HG03354 (cell line): ENCODE measurements around the gene AGMO.
"Not testable (repeated sequence)": the region's sequence is repeated elsewhere in the genome, so short reads cannot be mapped to it uniquely, and the experiment has no call there.

Experiments
- ATAC-seq: cut with Tn5 transposase; IDR thresholded peaks from one replicate; pipeline ENCODE4 v1.9.1; 2021; ENCODE audit warnings: mild to moderate bottlenecking; ENCODE audit not compliant: unreplicated experiment, poor library complexity, severe bottlenecking

Gene AGMO

DNA sequence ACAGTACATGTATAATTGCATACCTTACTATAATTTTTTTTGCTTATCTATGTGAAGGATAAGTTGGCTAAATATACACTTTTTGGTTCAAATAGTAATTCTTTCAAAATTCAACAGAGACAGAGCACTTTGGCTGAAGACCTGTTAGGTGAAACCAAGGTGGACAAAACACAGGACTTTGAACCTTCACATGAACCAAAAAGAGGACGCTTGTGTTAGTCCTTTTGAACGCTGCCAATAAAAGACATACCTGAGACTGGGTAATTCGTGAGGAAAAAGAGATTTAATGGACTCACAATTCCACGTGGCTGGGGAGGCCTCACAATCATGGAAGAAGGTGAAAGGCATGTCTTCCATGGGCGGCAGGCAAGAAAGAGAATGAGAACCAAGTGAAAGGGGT, 4.7 kb upstream of the AGMO start:
- ATAC-seq: no peak

DNA sequence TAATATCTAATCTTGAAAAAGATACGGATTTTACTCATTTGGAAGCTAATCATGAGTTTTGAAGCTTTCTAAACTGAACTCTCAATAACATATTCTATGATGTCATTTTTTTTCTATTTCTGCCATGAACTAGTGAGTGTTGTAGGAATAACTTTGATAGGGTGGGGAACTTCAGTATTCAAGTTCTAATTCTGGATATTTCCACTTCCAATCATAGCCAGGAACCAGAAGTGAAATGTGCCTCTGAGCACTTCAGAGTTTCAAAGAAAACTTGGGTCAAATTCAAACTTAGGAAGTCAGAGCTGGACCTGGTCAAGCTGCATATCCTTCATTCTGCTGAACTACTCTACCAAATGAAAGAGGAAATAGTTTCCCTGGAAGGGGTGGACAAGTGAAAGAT, 847 bp downstream of the AGMO start:
- no peak for ATAC-seq

DNA sequence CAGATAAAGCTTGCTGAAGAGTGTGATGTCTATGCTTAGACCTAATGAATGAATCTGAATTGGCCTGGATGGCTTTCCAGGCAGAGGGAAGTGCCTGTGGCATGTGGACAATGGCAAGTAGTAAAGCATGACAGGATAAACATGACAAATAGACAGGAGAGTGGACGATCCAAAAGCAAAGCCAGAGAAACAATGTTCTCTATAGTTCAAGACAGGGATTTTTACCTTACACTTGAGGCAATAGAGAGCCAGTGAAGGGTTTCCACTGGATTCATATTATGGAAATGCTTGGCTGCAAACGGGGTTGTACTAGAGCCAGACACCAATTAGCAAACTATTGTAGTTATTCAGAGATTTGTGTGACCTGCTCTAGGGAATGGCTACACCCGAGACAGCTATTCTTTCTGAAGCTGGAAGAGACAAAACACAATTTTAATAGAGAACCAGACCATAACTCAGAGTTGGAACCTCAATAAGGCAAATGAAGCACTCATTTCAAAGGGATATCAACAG, 2.3 kb downstream of the AGMO start:
- no peak for ATAC-seq

DNA sequence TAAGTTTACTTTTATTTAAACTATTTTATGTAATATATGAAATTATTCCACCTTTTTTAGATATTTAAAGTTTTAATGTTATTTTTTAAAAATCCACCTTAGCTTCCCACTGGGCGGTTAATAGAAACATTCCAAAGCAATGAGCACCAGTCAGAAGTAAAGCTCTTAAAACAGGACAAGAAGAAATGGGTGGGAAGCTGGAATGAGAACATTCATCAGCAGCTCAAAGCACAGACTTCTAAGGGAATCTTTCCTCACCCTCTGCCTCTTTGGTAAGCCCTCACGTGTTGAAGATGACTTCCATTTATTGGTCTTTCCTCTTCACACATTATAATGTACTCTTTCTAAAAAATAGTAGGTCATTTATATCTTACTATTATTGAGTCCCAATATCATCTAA, 3.1 kb downstream of the AGMO start:
- no peak for ATAC-seq

DNA sequence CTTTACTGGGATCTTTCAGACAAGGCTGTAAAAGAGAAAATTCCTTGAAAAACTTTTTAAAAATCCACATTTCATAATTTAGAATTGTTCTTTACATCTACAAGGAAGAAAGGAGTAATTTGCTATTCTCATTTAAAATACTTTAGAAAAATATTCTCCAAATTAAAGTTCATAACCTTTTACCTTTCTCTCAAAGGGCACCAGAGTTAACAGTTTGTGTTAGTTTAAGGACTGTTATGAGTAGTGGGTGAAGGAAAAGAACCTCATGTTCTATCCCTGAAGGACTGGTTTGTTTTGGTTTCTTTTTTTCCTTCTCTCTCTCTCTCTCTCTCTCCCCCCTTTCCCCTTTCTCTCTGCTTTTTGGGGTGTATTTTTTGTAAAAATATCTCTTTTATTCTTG, 4.1 kb downstream of the AGMO start:
- ATAC-seq: no peak

DNA sequence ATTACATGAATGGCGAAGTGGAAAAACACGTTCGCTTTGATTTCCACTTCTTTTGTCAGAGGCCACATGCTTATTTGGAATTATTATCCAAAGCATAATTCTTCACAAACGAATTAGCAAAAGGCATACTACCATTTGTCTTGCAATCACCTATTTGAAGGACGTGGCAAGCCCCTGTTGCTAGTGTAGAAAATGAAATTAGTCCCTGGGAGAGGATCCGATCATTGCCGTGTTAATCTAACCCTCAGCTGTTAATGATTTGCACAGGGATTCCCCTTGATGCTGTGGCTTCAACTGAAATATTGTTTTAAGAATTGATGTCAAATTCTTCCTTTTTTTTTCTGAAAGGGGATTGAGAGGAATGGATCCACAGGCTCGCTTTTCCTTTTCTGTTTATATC, 4.6 kb downstream of the AGMO start:
- ATAC-seq: no peak

DNA sequence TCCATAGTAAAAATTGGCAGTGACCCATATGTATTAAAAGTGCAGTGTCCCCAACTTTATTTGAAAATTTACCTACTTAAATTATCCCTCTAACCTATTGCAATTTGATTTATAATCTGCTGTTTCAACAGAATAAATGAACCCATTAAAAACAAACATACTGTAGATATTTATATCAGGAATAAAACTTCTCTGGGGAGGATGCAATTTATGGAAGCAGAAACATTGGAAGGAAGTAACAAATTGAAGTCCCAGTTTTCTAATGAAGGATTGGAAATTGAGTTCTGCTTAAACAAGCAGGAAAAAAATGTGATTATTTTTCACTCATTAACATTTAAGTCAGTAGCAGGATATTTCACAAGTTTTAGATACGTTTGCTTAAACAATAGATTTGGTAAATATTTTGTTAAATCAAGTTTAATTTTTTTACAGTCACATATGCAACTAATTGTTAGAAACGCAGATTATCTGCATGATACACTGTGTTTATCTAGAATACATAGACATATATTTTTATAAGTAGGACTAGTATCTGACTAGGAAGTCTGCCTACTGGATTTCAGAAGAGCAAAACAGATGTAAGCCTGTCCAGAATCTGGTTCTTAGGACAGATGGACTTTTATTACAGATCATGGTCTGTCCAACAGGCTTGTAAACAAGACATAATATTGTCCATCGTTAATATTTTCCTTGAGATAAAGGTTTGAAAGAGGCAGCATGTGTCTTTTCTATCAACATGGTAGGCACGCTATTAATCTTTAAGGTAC, 5.3 kb downstream of the AGMO start:
- no peak for ATAC-seq

DNA sequence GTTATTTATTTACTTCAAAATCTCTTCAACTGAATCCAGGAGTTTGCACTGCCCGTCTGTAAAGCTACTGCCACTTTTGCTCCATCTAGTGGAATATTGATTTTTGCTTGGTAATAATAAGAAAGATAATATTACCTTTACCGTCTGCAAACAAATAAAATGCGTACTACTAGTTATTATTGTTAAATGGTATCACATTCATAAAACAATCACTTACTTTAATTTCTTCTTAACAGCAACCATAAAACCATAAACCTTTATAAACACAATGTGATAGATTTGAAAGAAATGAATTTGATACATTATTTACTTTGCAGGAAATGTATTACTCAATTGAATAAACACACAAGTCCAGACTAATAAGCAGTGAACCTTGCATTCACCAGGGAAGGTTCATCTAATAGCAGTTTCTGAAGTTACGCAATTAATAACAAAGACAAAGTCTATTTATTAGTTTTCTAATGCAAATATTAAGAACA, 6.4 kb downstream of the AGMO start:
- ATAC-seq: no peak

DNA sequence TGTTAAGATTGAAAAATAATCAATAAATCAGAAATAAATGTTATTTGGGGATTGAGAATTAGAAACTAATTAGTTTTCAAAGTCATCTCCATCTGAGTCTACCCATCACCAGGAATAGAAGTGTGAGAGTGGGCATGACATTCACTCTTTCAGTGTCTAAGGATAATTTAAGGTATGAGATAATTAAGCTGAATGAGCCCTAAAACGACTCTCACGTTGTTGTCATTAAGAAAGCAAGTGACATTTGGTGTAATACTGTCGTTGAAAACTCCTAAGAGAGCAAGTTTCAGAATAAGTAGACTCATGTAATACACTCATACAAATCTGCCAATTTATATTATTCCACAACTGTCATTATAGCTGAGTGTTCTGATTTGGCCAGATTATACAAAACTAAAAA, 7.1 kb downstream of the AGMO start:
- ATAC-seq: no peak

DNA sequence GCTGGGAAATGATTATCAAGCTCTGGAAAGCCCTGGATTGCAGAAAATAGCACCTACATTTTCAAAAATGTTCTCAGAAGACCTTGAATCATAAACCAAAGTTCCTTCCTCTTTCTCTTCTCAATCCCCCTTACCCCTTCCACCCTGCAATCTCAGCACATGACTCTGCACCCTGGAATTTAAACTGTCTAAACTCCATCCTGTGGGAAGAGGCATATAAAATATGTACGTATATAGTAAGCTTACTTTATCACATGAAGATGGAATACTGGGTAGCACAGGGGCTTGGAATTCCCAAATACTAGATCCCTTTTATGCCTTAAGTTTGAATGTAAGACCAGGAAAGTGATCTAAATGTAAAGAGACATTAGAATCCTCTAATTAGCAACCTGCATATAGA, 7.7 kb downstream of the AGMO start:
- no peak for ATAC-seq

DNA sequence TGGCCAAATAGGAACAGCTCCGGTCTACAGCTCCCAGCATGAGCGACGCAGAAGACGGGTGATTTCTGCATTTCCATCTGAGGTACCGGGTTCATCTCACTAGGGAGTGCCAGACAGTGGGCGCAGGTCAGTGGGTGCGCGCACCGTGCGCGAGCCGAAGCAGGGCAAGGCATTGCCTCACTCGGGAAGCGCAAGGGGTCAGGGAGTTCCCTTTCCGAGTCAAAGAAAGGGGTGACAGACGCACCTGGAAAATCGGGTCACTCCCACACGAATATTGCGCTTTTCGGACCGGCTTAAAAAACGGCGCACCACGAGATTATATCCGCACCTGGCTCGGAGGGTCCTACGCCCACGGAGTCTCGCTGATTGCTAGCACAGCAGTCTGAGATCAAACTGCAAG, 14.5 kb downstream of the AGMO start:
- ATAC-seq: not testable (repeated sequence)

DNA sequence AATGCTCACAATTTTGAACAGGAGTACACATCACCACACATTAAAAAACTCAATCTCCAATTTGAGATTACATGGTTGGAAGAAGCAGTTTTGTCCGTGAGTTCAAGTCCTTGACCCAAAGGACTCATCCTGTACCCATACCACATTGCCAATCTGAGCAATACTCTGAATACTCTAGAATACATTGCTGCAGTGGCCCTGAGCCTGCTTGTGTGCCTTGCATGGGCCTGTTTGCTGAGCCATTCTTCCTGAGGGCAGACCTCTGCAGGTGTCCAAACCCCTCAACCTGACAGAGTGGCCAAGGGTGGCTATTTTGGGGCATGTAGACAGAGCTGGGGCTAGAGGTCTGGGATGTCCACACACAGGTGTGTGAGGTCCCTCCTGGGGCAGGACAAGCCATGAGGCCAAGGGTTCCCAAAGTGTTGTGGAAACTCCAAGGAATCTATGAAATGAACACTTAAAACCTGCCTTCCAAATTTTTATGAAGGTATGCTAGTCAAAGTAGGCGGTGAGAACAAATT, 15.5 kb downstream of the AGMO start:
- ATAC-seq: no peak

DNA sequence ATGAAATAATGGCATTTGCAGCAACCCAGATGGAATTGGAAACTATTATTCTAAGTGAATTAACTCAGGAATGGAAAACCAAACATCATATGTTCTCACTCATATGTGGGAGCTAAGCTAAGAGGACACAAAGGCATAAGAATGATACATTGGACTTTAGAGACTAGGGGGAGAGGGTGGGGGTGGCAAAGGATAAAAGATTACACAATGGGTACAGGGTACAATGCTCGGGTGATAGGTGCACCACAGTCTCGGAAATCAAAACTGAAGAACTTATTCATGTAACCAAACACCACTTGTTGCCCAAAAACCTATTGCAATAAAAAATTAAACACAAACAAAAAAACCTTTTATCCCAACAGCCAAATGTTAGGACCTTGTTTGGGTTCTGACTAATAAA, 17.8 kb downstream of the AGMO start:
- no peak for ATAC-seq

DNA sequence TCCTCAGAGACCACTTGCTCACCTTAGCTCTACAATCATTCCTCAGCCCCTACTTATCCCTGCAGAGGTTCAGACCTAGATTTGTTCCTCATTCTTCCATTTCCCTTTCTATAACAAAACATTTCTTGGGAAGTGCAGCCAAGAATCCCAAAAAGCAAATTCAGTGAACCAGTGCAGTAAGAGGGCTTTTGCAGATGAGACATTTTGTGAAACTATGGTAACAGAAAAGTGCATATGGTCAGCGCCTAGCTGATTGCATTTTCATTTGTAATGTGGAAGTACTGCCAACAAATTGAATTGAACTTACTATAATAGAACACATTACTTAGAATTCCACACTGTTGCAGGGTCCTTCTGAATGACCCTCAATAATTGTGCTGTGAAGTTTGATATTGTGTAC, 18.6 kb downstream of the AGMO start:
- ATAC-seq: no peak

DNA sequence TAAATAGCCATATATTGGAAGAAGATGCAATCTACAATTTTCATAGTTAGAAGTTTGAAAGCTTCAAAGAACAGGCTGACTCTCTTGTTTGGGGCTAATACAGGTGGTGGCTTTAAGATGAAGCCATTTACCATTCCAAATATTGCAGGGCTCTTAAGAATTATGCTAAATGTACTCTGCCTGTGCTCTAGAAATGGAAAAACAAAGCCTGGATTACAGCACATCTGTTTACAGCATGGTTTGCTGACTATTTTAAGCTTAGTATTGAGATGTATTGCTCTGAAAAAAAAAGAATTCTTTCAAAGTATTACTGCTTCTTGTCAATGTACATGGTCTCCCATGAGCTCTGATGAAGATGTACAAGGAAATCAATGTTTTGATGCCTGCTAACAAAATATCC, 34.2 kb downstream of the AGMO start:
- no peak for ATAC-seq

DNA sequence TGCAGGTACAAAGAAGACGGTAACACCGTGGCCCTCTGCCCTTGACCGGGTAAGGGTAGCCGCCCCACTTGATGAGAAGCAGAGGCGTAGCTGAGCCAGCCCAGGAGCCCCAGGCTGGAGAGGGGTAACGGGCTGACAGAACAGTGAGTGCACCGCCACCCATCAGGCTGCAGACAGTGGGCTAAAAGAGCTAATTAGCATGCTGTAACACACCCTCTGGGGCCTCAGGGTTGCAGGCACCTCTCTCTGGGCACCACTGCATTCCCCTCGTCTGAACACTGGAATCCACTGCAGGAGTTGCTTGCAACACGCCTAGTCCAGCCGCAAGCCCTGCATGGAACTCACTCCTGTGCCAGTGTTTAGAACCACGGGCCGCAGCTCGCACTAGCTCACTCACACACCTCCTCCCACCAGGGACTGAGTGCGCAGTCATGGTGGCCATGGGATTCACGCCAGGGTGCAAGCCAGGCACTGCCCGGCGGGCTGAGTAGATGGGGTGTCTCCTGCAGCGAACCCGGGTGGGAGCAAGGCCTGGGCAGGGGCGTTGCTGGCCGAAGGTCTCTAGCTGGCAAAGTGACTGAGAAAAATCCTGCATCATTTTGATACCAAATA, 36.1 kb downstream of the AGMO start:
- ATAC-seq: no peak

DNA sequence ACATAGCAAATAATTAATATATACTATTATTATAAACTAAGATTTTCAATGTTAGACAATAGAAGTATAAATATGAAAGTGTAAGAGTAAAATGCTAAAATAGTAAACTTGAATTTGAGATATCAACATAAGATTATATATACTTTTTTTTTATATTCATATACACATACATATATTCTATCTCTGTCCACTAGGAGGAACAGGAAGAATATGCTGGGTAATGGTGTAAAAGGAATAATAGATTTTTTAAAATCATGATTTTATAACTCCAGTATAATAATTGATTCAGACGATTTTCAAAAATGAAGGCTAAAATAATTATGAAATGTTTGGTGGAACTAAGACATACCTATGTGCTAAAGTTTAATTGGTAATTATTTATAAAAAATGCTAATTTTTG, 37.7 kb downstream of the AGMO start:
- ATAC-seq: no peak

DNA sequence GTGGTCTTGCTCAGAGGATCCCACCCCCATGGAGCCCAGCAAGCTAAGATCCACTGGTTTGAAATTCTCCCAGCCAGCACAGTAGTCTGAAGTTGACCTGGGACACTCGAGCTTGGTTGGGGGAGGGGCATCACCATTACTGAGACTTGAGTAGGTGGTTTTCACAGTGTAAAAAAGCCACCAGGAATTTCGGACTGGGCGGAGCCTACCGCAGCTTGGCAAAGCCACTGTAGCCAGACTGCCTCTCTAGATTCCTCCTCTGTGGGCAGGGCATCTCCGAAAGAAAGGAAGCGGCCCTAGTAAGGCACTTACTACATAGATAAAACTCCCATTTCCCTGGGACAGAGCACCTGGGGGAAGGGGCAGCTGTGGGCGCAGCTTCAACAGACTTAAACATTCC, 44.0 kb downstream of the AGMO start:
- ATAC-seq: not testable (repeated sequence)

DNA sequence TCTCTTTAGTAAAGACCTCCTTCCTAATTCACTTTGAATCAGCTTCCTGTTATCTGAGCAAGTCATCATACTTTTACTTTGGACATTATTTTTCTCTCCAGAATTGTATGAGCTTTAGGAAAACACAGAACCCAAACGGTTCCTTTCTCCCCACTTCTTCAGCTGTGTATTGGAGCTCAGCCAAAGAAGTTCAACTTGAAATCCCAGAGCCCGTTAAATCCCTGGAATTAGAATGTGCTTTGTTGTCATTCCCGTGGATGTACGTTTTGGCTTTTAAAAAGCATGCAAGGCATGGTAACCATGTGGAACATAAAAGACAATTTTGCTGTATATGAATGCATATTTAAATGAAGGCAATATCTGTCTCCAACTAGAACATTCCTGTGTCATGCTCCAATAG, 46.6 kb downstream of the AGMO start:
- ATAC-seq: no peak

DNA sequence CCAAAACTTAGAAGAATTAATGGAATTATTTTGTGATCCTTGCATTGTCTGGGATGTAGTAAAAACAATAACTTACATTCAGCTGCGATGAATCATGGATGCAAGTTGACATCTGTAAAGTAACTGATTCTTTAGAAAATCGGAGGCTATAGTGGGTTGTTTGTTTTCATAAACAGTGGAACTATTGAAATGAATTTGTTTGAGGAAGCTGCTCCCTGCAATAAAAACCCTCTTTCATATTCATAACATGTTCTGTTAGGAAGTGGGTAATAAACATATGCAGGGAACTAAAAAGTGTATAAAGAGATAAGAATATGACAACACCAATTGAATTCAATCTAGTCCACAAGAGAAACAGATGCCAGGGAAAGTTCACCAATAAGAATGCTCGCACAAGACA, 53.6 kb downstream of the AGMO start:
- no peak for ATAC-seq

DNA sequence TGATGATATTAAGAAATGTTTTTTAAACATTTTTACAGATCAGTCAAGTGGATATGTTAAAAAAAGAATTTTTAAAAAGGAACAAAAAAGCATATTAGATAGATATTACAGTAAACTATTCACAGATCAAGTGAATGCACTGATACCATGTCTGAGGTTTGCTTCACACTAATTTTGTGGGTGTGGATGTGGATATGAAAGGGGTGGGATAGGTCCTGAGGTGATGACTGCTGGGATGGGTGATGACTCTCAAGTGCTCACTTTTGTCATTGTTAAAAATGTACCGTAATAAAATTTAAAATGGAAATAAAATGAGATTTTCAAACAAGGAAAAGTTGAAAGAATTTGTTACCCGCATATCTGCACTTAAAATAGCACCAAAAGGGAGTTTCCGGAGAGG, 54.1 kb downstream of the AGMO start:
- no peak for ATAC-seq
